GM23338 (cell line): ENCODE data around the gene ZFYVE28. TPM values are rescaled to one million over a fixed set of nuclear protein-coding genes. Genes with fewer than 3 reads are reported as not detected.
A peak's percentile ranks its signal among the peaks of the same experiment; 100 is the strongest.

Source experiments
- ATAC-seq: fragments of 200-7000 bp; cut with Tn5 transposase; 3 replicates; pipeline ENCODE4 v1.9.1; 2020
- DNase-seq: peaks from one replicate; pipeline ENCODE4 v3.0.0-alpha.2; 2015; ENCODE audit warnings: low spot score
- H2AFZ ChIP-seq: fragments of 200-600 bp; sonication (generic); 2 replicates; pipeline ENCODE4 v1.8.0; 2016; ENCODE audit warnings: antibody characterized with exemption, mild to moderate bottlenecking, moderate library complexity
- H3F3A ChIP-seq: fragments of 200-600 bp; sonication (generic); replicated peaks from 2 replicates; pipeline ENCODE4 v1.8.0; 2017; ENCODE audit warnings: antibody characterized with exemption, mixed run types, low read depth
- H3K27ac ChIP-seq: fragments of 200-600 bp; sonication (generic); 2 replicates; pipeline ENCODE4 v1.6.1; 2016; ENCODE audit warnings: low read depth
- H3K27me3 ChIP-seq: fragments of 200-600 bp; sonication (generic); 2 replicates; pipeline ENCODE4 v1.8.0; 2016; ENCODE audit warnings: mild to moderate bottlenecking, mixed run types, moderate library complexity; ENCODE audit not compliant: insufficient read depth
- H3K36me3 ChIP-seq: fragments of 200-600 bp; sonication (generic); 2 replicates; pipeline ENCODE4 v1.8.0; 2016; ENCODE audit warnings: mild to moderate bottlenecking; ENCODE audit not compliant: insufficient read depth
- H3K4me1 ChIP-seq: fragments of 200-600 bp; sonication (generic); 2 replicates; pipeline ENCODE4 v1.8.0; 2016; ENCODE audit warnings: mild to moderate bottlenecking, moderate library complexity; ENCODE audit not compliant: insufficient read depth
- H3K4me2 ChIP-seq: fragments of 200-600 bp; sonication (generic); 2 replicates; pipeline ENCODE4 v1.7.1; 2017; ENCODE audit warnings: mixed run types
- H3K4me3 ChIP-seq: fragments of 200-600 bp; sonication (generic); 2 replicates; pipeline ENCODE4 v1.6.1; 2016; ENCODE audit warnings: mixed run types
- H3K79me2 ChIP-seq: fragments of 200-600 bp; sonication (generic); replicated peaks from 2 replicates; pipeline ENCODE4 v1.8.0; 2017; ENCODE audit warnings: mild to moderate bottlenecking; ENCODE audit not compliant: insufficient read depth
- H3K9me2 ChIP-seq: fragments of 200-600 bp; sonication (generic); 2 replicates; pipeline ENCODE4 v1.8.0; 2017; ENCODE audit not compliant: insufficient read depth
- H4K20me1 ChIP-seq: fragments of 200-600 bp; sonication (generic); replicated peaks from 2 replicates; pipeline ENCODE4 v1.8.0; 2017; ENCODE audit warnings: mild to moderate bottlenecking; ENCODE audit not compliant: insufficient read depth
- H3K27ac Mint-ChIP-seq: 2 replicates; pipeline ENCODE4 v1.8.0; 2020; ENCODE audit warnings: inconsistent platforms, mild to moderate bottlenecking, moderate library complexity, mixed read lengths
- H3K27me3 Mint-ChIP-seq: 3 replicates; pipeline ENCODE4 v1.8.0; 2022; ENCODE audit warnings: low read depth, mild to moderate bottlenecking, moderate library complexity, mixed read lengths, inconsistent platforms; ENCODE audit not compliant: insufficient read depth, poor library complexity
- H3K36me3 Mint-ChIP-seq: 3 replicates; pipeline ENCODE4 v1.8.0; 2021; ENCODE audit warnings: low read depth, mild to moderate bottlenecking, inconsistent platforms, moderate library complexity, mixed read lengths
- H3K4me1 Mint-ChIP-seq: 3 replicates; pipeline ENCODE4 v1.8.0; 2020; ENCODE audit warnings: mild to moderate bottlenecking, inconsistent platforms, mixed read lengths
- H3K4me3 Mint-ChIP-seq: 3 replicates; pipeline ENCODE4 v1.8.0; 2021; ENCODE audit warnings: moderate library complexity, mild to moderate bottlenecking, inconsistent platforms, mixed read lengths
- H3K9me3 Mint-ChIP-seq: 3 replicates; pipeline ENCODE4 v1.8.0; 2020; ENCODE audit warnings: moderate library complexity, mild to moderate bottlenecking, inconsistent platforms, mixed read lengths
- JUNB ChIP-seq: IDR thresholded peaks from one replicate; pipeline ENCODE4 v1.6.1; 2016; ENCODE audit warnings: antibody characterized with exemption; ENCODE audit not compliant: unreplicated experiment
- NANOG ChIP-seq: IDR thresholded peaks from 2 replicates; pipeline ENCODE4 v1.6.1; 2016; ENCODE audit warnings: antibody characterized with exemption, borderline replicate concordance
- POLR2AphosphoS5 ChIP-seq: IDR thresholded peaks from 2 replicates; pipeline ENCODE4 v1.6.1; 2016; ENCODE audit warnings: antibody characterized with exemption, low read depth
- STAT1 ChIP-seq: IDR thresholded peaks from one replicate; pipeline ENCODE4 v1.6.1; 2016; ENCODE audit warnings: antibody characterized with exemption; ENCODE audit not compliant: unreplicated experiment
- ZNF114 ChIP-seq: fragments of 250-450 bp; sonication (Bioruptor Pico); IDR thresholded peaks from 2 replicates; pipeline ENCODE4 v1.5.0; 2020; ENCODE audit warnings: mild to moderate bottlenecking, moderate library complexity
- polyA plus RNA-seq: library from polyadenylated mRNA; unstranded; fragments of >200 nt; fragmentation: Nextera tagmentation; extraction: Ambion mirVana; gene quantifications from 2 replicates; pipeline ENCODE4 v1.2.1, GENCODE V29; 2016
- total RNA-seq: library from RNA; depleted of rRNA; stranded (reverse); fragments of >200 nt; shearing (Covaris generic); gene quantifications from 2 replicates; pipeline ENCODE4 v1.2.3, GENCODE V29; 2014
- TF ChIP-seq, protein P1 (sequence below): fragments of 250-450 bp; sonication (Bioruptor Pico); IDR thresholded peaks from 2 replicates; pipeline ENCODE4 v1.5.0; 2020; ENCODE audit warnings: mild to moderate bottlenecking, moderate library complexity
- TF ChIP-seq, protein P2 (sequence below): IDR thresholded peaks from one replicate; pipeline ENCODE4 v1.6.1; 2018; ENCODE audit warnings: antibody characterized with exemption; ENCODE audit not compliant: unreplicated experiment

Gene ZFYVE28
- total and polyA plus RNA-seq, 2 experiments from 2014 or later: 2.6 to 4.6 TPM

DNA sequence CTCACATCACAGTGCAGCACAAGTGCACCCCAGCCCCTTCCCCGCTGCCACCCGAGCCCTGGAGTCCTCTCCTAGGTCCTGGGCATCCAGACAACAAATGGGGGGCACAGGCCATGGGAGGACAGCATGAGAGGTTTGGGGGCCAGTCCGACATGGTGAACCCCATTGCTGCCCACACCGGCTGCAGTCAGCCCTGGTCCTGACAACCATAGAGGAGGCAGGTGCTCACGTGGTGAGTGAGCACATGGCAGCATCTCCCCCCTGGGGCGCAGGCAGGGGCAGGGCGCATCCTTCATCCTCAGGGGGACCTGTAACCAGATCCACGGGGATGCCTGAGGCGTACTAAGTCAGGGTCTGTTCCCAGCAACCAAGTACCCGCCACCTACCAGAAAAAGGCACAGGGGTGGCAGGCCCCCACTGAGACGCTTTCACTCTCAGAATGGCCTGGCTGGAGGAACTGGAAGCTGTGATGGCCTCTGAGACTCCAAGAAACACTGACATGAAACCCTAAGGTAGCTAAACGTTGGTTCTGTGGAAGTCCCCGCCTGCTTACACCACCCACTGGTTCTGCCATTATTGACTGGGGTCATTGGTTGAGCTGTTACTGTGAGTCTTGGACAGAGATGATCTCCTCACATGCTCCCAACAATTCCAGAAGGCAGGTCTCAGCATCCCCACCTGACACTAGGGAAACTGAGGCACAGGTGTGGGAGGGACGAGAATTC lies 6.5 kb downstream of the ZFYVE28 start:
- TF ChIP-seq STAT1 (no peak), ZNF114 (CRISPR knock-in tag) (no peak), JUNB (no peak), POLR2AphosphoS5 (no peak), NANOG (no peak)
- TF ChIP-seq, protein P1, sequence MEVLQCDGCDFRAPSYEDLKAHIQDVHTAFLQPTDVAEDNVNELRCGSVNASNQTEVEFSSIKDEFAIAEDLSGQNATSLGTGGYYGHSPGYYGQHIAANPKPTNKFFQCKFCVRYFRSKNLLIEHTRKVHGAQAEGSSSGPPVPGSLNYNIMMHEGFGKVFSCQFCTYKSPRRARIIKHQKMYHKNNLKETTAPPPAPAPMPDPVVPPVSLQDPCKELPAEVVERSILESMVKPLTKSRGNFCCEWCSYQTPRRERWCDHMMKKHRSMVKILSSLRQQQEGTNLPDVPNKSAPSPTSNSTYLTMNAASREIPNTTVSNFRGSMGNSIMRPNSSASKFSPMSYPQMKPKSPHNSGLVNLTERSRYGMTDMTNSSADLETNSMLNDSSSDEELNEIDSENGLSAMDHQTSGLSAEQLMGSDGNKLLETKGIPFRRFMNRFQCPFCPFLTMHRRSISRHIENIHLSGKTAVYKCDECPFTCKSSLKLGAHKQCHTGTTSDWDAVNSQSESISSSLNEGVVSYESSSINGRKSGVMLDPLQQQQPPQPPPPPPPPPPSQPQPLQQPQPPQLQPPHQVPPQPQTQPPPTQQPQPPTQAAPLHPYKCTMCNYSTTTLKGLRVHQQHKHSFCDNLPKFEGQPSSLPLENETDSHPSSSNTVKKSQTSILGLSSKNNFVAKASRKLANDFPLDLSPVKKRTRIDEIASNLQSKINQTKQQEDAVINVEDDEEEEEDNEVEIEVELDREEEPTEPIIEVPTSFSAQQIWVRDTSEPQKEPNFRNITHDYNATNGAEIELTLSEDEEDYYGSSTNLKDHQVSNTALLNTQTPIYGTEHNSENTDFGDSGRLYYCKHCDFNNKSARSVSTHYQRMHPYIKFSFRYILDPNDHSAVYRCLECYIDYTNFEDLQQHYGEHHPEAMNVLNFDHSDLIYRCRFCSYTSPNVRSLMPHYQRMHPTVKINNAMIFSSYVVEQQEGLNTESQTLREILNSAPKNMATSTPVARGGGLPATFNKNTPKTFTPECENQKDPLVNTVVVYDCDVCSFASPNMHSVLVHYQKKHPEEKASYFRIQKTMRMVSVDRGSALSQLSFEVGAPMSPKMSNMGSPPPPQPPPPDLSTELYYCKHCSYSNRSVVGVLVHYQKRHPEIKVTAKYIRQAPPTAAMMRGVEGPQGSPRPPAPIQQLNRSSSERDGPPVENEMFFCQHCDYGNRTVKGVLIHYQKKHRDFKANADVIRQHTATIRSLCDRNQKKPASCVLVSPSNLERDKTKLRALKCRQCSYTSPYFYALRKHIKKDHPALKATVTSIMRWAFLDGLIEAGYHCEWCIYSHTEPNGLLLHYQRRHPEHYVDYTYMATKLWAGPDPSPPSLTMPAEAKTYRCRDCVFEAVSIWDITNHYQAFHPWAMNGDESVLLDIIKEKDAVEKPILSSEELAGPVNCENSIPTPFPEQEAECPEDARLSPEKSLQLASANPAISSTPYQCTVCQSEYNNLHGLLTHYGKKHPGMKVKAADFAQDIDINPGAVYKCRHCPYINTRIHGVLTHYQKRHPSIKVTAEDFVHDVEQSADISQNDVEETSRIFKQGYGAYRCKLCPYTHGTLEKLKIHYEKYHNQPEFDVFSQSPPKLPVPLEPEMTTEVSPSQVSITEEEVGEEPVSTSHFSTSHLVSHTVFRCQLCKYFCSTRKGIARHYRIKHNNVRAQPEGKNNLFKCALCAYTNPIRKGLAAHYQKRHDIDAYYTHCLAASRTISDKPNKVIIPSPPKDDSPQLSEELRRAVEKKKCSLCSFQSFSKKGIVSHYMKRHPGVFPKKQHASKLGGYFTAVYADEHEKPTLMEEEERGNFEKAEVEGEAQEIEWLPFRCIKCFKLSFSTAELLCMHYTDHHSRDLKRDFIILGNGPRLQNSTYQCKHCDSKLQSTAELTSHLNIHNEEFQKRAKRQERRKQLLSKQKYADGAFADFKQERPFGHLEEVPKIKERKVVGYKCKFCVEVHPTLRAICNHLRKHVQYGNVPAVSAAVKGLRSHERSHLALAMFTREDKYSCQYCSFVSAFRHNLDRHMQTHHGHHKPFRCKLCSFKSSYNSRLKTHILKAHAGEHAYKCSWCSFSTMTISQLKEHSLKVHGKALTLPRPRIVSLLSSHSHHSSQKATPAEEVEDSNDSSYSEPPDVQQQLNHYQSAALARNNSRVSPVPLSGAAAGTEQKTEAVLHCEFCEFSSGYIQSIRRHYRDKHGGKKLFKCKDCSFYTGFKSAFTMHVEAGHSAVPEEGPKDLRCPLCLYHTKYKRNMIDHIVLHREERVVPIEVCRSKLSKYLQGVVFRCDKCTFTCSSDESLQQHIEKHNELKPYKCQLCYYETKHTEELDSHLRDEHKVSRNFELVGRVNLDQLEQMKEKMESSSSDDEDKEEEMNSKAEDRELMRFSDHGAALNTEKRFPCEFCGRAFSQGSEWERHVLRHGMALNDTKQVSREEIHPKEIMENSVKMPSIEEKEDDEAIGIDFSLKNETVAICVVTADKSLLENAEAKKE (CRISPR knock-in tag): no peak
- TF ChIP-seq, protein P2, sequence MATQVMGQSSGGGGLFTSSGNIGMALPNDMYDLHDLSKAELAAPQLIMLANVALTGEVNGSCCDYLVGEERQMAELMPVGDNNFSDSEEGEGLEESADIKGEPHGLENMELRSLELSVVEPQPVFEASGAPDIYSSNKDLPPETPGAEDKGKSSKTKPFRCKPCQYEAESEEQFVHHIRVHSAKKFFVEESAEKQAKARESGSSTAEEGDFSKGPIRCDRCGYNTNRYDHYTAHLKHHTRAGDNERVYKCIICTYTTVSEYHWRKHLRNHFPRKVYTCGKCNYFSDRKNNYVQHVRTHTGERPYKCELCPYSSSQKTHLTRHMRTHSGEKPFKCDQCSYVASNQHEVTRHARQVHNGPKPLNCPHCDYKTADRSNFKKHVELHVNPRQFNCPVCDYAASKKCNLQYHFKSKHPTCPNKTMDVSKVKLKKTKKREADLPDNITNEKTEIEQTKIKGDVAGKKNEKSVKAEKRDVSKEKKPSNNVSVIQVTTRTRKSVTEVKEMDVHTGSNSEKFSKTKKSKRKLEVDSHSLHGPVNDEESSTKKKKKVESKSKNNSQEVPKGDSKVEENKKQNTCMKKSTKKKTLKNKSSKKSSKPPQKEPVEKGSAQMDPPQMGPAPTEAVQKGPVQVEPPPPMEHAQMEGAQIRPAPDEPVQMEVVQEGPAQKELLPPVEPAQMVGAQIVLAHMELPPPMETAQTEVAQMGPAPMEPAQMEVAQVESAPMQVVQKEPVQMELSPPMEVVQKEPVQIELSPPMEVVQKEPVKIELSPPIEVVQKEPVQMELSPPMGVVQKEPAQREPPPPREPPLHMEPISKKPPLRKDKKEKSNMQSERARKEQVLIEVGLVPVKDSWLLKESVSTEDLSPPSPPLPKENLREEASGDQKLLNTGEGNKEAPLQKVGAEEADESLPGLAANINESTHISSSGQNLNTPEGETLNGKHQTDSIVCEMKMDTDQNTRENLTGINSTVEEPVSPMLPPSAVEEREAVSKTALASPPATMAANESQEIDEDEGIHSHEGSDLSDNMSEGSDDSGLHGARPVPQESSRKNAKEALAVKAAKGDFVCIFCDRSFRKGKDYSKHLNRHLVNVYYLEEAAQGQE: no peak
- Histone ChIP-seq H3K36me3 (no peaks in the 10 kb centered on the region), H3K9me2 (no peaks in the 10 kb centered on the region), H4K20me1 (peaks cover 6% of the 10 kb centered on the region; the same call in 1 of the 2 replicates), H3K4me3 (peak overlapping the region; percentile 48; the same call in 1 of the 2 replicates), H3K4me2 (peak overlapping the region; percentile 80), H3F3A (peaks cover 22% of the 10 kb centered on the region), H3K27ac (peak overlapping the region; percentile 91; the same call in 1 of the 2 replicates), H3K79me2 (no peaks in the 10 kb centered on the region), H3K4me1 (peaks cover 39% of the 10 kb centered on the region), H2AFZ (no peak overlapping the region), H3K27me3 (peaks cover 36% of the 10 kb centered on the region)
- ATAC-seq (no peak), DNase-seq (no peak)
- peak overlapping the region; percentile 37; the same call in 1 of the 2 replicates for H3K27ac Mint-ChIP-seq
- peaks cover 52% of the 10 kb centered on the region for H3K4me1 Mint-ChIP-seq
- H3K27me3 Mint-ChIP-seq: peaks cover 48% of the 10 kb centered on the region
- H3K36me3 Mint-ChIP-seq: no peaks in the 10 kb centered on the region; the same call in 1 of the 3 replicates
- H3K4me3 Mint-ChIP-seq: peak overlapping the region; percentile 64
- H3K9me3 Mint-ChIP-seq: no peaks in the 10 kb centered on the region
